HEK293T (cell line): ENCODE results near the gene ZNF768.

Experiments used
- CTCF ChIA-PET: fragments of 350-600 bp; formaldehyde crosslinking; extraction: SDS; loops from one replicate; lab custom pipeline; 2021; ENCODE audit warnings: antibody characterized with exemption, inconsistent platforms; lab: Yijun Ruan, JAX
- POLR2A ChIA-PET: fragments of 350-600 bp; formaldehyde crosslinking; extraction: SDS; loops from one replicate; lab custom pipeline; 2020; ENCODE audit warnings: antibody characterized with exemption, inconsistent platforms; lab: Yijun Ruan, JAX
- DNase-seq: peaks from one replicate; pipeline ENCODE4 v3.0.0; 2012; ENCODE audit warnings: mixed read lengths; ENCODE audit errors: extremely low spot score
- ARNT ChIP-seq: fragments of 450-650 bp; IDR thresholded peaks from 2 replicates; pipeline ENCODE4 v1.6.1; 2017; ENCODE audit warnings: mild to moderate bottlenecking
- BHLHE40 ChIP-seq: fragments of 450-650 bp; IDR thresholded peaks from 2 replicates; pipeline ENCODE4 v1.6.1; 2016; ENCODE audit warnings: mild to moderate bottlenecking, moderate library complexity, borderline replicate concordance
- CTBP1 ChIP-seq: fragments of 450-650 bp; IDR thresholded peaks from 2 replicates; pipeline ENCODE4 v1.6.1; 2016; ENCODE audit warnings: borderline replicate concordance
- ELF4 ChIP-seq: fragments of 450-650 bp; IDR thresholded peaks from 2 replicates; pipeline ENCODE4 v1.6.1; 2017; ENCODE audit warnings: antibody characterized with exemption
- FOXK2 ChIP-seq: fragments of 450-650 bp; IDR thresholded peaks from 2 replicates; pipeline ENCODE4 v1.6.1; 2016; ENCODE audit warnings: mild to moderate bottlenecking
- FOXM1 ChIP-seq: fragments of 450-650 bp; IDR thresholded peaks from 2 replicates; pipeline ENCODE4 v1.6.1; 2017; ENCODE audit warnings: mild to moderate bottlenecking, borderline replicate concordance
- HDGF ChIP-seq: fragments of 450-650 bp; IDR thresholded peaks from 2 replicates; pipeline ENCODE4 v1.6.1; 2017; ENCODE audit warnings: antibody characterized with exemption, borderline replicate concordance
- LEF1 ChIP-seq: fragments of 450-650 bp; IDR thresholded peaks from 2 replicates; pipeline ENCODE4 v1.6.1; 2017; ENCODE audit warnings: mild to moderate bottlenecking, borderline replicate concordance
- NFRKB ChIP-seq: fragments of 450-650 bp; IDR thresholded peaks from 2 replicates; pipeline ENCODE4 v1.6.1; 2016; ENCODE audit warnings: mild to moderate bottlenecking, moderate library complexity
- SP1 ChIP-seq: fragments of 450-650 bp; IDR thresholded peaks from 2 replicates; pipeline ENCODE4 v1.6.1; 2017
- SUZ12 ChIP-seq: fragments of 450-650 bp; IDR thresholded peaks from 2 replicates; pipeline ENCODE4 v1.6.1; 2016; ENCODE audit warnings: mild to moderate bottlenecking
- TARDBP ChIP-seq: fragments of 450-650 bp; IDR thresholded peaks from 2 replicates; pipeline ENCODE4 v1.6.1; 2016
- ZNF384 ChIP-seq: fragments of 450-650 bp; IDR thresholded peaks from 2 replicates; pipeline ENCODE4 v1.6.1; 2016
- TF ChIP-seq, protein P1 (sequence below): fragments of 450-650 bp; IDR thresholded peaks from 2 replicates; pipeline ENCODE4 v1.6.1; 2016

Gene ZNF768

DNA sequence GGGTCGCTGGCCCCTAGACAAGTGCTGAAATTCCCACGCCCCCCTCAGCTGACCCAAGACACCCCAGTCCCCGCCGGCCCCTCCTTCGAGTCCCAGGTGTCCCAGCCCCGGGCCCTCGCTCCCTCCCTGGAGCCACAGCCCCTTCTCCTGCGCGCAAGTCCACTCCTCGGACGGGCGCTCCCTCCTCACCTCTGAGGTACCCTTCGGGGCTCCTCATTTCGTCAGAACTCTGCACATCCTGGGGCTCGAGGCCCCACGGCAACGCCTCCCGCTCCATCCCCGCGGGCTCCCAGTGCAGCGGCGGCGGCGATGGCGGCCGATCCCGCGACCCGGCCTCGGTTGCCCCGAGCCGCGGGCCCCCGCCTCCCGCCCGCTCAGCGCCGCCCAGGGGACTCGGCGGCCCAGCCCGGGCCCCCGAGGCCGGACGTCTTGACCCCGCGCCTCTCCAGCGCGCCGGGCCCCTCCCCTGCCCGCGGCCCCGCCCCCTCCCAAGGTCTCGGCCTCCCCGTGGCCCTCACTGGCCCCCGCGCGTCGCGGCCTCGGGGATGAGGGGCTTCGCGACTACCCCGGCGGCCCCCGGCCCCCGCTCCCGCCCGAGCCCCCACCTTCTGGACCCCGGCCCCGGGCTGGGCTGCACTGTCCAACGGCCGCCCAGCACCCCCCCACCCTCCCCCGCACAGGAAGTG is at the start of gene ZNF768:
ZNF768 (minus strand) TSS at position 430 of the 686 bp plus-strand sequence; CDS start at position 277, 153 bp downstream.
- ChIA-PET POLR2A (interaction anchor here (1.0 to 7.2 kb wide), 22 partner anchors 8 to 184 kb away, joined by 3 to 49 read pairs (median 6); partner anchors contain the start of genes DCTPP1, FBRS, SEPHS2 and ZNF688), CTCF (interaction anchor here (0.8 to 0.9 kb wide), 4 partner anchors 9 to 415 kb away, joined by 3 to 7 read pairs (median 4); partner anchors contain the start of genes DCTPP1 and ZNF747)
- TF ChIP-seq, protein P1, sequence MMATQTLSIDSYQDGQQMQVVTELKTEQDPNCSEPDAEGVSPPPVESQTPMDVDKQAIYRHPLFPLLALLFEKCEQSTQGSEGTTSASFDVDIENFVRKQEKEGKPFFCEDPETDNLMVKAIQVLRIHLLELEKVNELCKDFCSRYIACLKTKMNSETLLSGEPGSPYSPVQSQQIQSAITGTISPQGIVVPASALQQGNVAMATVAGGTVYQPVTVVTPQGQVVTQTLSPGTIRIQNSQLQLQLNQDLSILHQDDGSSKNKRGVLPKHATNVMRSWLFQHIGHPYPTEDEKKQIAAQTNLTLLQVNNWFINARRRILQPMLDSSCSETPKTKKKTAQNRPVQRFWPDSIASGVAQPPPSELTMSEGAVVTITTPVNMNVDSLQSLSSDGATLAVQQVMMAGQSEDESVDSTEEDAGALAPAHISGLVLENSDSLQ, result no peak
- no peak for TF ChIP-seq HDGF
- no peak for TF ChIP-seq FOXK2
- no peak for TF ChIP-seq SUZ12
- peak; percentile 62; the same call in 1 of the 2 replicates for TF ChIP-seq FOXM1
- TF ChIP-seq ZNF384, result no peak
- no peak for TF ChIP-seq TARDBP
- TF ChIP-seq ARNT, result no peak
- TF ChIP-seq LEF1, result peak; percentile 53; the same call in 1 of the 2 replicates
- DNase-seq, result peak; percentile 80

GRCh38 chr16:30574678-30575077 is 48.3 kb upstream of the ZNF768 start:
- no peak for DNase-seq
- ChIA-PET POLR2A (interaction anchor here (2.1 kb wide), 1 partner anchor 34 kb away, joined by 8 read pairs; no protein-coding TSS in a partner anchor), CTCF (interaction anchor here (1.3 kb wide), 1 partner anchor 24 kb away, joined by 3 read pairs; no protein-coding TSS in a partner anchor)
- TF ChIP-seq CTBP1 (no peak), HDGF (no peak), BHLHE40 (no peak)
- TF ChIP-seq, protein P1, result no peak

DNA sequence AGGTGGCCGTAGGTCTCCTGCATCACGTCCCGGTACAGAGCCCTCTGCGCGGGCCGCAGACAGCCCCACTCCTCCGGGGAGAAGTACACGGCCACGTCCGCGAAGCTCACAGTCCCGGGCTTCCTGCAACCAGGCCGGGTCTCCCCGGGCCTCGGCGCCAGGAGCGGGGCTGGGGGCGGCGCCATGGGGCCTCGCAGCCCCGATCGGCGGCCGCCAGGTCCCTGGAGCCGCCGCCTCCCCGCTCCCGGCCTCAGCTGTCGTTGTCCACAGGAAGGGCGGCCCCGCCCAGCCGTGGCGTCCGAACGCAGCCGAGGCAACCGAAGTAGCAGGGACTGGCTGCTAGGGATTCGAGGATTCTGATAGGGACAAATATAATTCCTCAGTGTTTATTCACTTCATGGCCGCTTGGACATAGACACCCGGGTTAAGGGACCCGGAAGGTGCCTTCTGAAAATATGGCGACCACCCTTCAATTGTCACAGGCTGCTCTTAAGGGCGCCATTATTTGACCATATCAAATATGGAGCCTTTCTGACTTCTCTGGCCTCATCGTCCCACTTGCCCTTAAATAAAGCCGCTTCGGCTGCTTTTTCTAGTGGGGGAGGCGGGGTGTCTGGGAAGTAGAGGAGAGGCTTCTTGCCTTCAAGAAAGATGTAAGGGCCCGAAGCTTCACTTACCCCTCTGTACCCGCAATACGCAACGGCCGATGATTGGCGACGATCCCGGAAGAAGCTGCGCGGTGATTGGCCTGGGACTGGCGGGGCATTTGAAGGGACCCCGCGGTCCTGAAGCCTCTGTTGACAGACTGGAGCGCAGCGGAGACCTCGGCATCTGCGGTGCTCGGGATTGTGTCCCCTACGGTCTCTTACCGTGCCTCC is 45.3 kb upstream of the ZNF768 start, which contains the start of gene ZNF688:
ZNF688 (minus strand) TSS at position 270 of the 878 bp plus-strand sequence; CDS start at position 185, 85 bp downstream.
- DNase-seq, result peak; percentile 96
- TF ChIP-seq HDGF, result peak; percentile 1; the same call in 1 of the 2 replicates
- TF ChIP-seq FOXM1, result 0 out of 2 replicates have a peak, but pooled peaks have one; percentile 24
- peak; percentile 77; the same call in 1 of the 2 replicates for TF ChIP-seq LEF1
- peak; percentile 88 for TF ChIP-seq NFRKB
- peak; percentile 76; the same call in 1 of the 2 replicates for TF ChIP-seq FOXK2
- TF ChIP-seq SP1, result no peak
- TF ChIP-seq ELF4, result peak; percentile 91
- no peak for TF ChIP-seq SUZ12
- TF ChIP-seq, protein P1, result peak; percentile 83; the same call in 1 of the 2 replicates
- TF ChIP-seq ARNT, result 0 out of 2 replicates have a peak, but pooled peaks have one; percentile 14
- TF ChIP-seq CTBP1, result no peak
- ChIA-PET POLR2A (interaction anchor here (0.7 to 3.4 kb wide), 44 partner anchors 10 to 756 kb away, joined by 3 to 71 read pairs (median 5); partner anchors contain the start of genes ALDOA, DCTPP1, FBRS and PAGR1), CTCF (interaction anchor here (0.6 to 2.3 kb wide), 6 partner anchors 13 to 162 kb away, joined by 3 to 8 read pairs (median 3); partner anchors contain the start of genes DCTPP1 and ZNF764)

DNA sequence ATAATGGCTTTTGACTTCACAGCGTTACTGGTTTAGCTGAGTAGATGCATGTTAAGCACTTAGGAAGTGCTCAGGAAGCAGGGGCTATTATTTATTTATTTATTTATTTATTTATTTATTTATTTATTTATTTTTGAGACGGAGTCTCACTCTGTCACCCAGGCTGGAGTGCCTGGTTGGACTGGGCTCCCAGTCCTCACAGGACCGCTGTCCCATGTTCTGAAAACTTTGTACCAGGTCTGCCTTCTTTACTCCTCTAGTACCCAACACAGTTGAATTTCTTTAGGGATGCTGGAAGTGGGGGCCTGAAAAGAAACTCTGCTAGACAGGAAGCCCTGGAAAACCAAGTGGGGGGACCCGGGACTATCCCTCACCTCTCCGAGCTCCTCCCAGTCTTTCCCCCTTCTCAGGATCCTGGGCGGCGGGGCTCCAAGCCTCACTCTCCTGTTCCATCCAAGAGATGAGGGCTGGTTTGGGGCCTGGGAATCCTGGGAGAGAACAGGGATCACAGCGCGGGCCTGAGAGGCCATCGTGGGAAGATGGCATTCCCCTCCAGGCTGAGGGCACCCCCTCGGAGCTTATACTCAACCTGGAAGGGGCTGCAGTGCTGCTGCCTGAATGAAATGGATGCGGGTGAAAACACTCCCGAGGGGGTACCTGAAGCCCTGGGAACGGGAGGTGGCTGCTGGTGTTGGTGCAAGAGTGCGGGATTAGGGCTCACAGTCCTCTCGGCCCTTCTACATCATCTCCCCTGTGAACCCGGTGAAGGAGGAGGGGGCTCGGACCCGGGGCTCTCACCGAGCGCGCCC is 44.5 kb upstream of the ZNF768 start:
- TF ChIP-seq TARDBP (no peak), HDGF (0 out of 2 replicates have a peak, but pooled peaks have one; percentile 68), SUZ12 (no peak), NFRKB (no peak)
- POLR2A ChIA-PET, result interaction anchor here (0.6 to 3.4 kb wide), 25 partner anchors 9 to 479 kb away, joined by 3 to 71 read pairs (median 8); partner anchors contain the start of genes DCTPP1, FBRS, TBX6 and ZNF689
- CTCF ChIA-PET, result interaction anchor here (1.0 to 2.3 kb wide), 3 partner anchors 12 to 45 kb away, joined by 3 to 8 read pairs (median 3); partner anchors contain the start of gene ZNF764
- peak; percentile 51 for DNase-seq
